SK-N-SH (cell line): Measurements from ENCODE around the gene C9. TPM values are rescaled to one million over a fixed set of nuclear protein-coding genes. Genes with fewer than 3 reads are reported as not detected.
"Not testable (repeated sequence)": the region's sequence is repeated elsewhere in the genome, so short reads cannot be mapped to it uniquely, and the experiment has no call there.

Source experiments
- CTCF ChIA-PET: fragments of 300-600, 350-600 bp; formaldehyde crosslinking; extraction: SDS; loops from one replicate; lab custom pipeline; 2021; lab: Yijun Ruan, JAX
- POLR2A ChIA-PET: fragments of 350-600 bp; sonication (Branson Sonifier 250); formaldehyde crosslinking; extraction: SDS; loops from one replicate; lab custom pipeline; 2020; ENCODE audit warnings: antibody characterized with exemption, inconsistent platforms; lab: Yijun Ruan, JAX
- DNase-seq: peaks from one replicate; pipeline ENCODE4 v3.0.0; 2012
- H2AFZ ChIP-seq: fragments of 200-600 bp; sonication (generic); 2 replicates; pipeline ENCODE4 v1.8.1; 2016; ENCODE audit warnings: antibody characterized with exemption, mild to moderate bottlenecking, low read depth
- H3F3A ChIP-seq: fragments of 200-600 bp; sonication (generic); replicated peaks from 2 replicates; pipeline ENCODE3; 2016; ENCODE audit warnings: antibody characterized with exemption, mild to moderate bottlenecking; ENCODE audit not compliant: insufficient read depth
- H3K27ac ChIP-seq, 2 experiments: fragments of 200-500 bp in 1 of 2; fragments of 200-600 bp in 1 of 2; sonication (Bioruptor generic) in 1 of 2; sonication (generic), shearing (Covaris generic) in 1 of 2; 2 replicates each; pipeline versions ENCODE4 v1.5.1 to v1.6.1; 2014 to 2016; ENCODE audit warnings: low read depth in 2 of 2, inconsistent platforms in 1 of 2, low read length in 1 of 2, mild to moderate bottlenecking in 1 of 2, mixed read lengths in 1 of 2
- H3K27me3 ChIP-seq: fragments of 200-600 bp; sonication (generic), shearing (Covaris generic); 2 replicates; pipeline ENCODE4 v1.6.1; 2016; ENCODE audit warnings: mixed run types; ENCODE audit not compliant: insufficient read depth
- H3K36me3 ChIP-seq, 2 experiments: fragments of 200-500 bp in 1 of 2; fragments of 200-600 bp in 1 of 2; sonication (Bioruptor generic) in 1 of 2; sonication (generic) in 1 of 2; replicated peaks in 1 of 2; 2 replicates each; pipeline versions ENCODE3 to v1.5.1; 2014 to 2016; ENCODE audit warnings: low read length in 1 of 2, mild to moderate bottlenecking in 1 of 2; ENCODE audit not compliant: insufficient read depth in 2 of 2, control insufficient read depth in 1 of 2
- H3K4me1 ChIP-seq, 2 experiments: fragments of 200-500 bp in 1 of 2; fragments of 200-600 bp in 1 of 2; sonication (Bioruptor generic) in 1 of 2; sonication (generic), shearing (Covaris generic) in 1 of 2; 2 replicates each; pipeline versions ENCODE4 v1.5.1 to v1.6.1; 2014 to 2016; ENCODE audit warnings: low read depth in 1 of 2, low read length in 1 of 2, mixed run types in 1 of 2; ENCODE audit not compliant: insufficient read depth in 2 of 2, control insufficient read depth in 1 of 2
- H3K4me2 ChIP-seq: fragments of 200-600 bp; sonication (generic), shearing (Covaris generic); 2 replicates; pipeline ENCODE4 v1.6.1; 2017; ENCODE audit warnings: mixed run types
- H3K4me3 ChIP-seq, 2 experiments: fragments of 200-500 bp in 1 of 2; fragments of 200-600 bp in 1 of 2; sonication (Bioruptor generic) in 1 of 2; sonication (generic), shearing (Covaris generic) in 1 of 2; 2 replicates each; pipeline versions ENCODE4 v1.5.1 to v1.8.1; 2014 to 2016; ENCODE audit warnings: low read depth in 2 of 2, inconsistent platforms in 1 of 2, low read length in 1 of 2, mild to moderate bottlenecking in 1 of 2, mixed read lengths in 1 of 2, moderate library complexity in 1 of 2
- H3K79me2 ChIP-seq: fragments of 200-600 bp; sonication (generic); 2 replicates; pipeline ENCODE4 v1.8.1; 2017; ENCODE audit warnings: mild to moderate bottlenecking; ENCODE audit not compliant: insufficient read depth
- H3K9ac ChIP-seq: fragments of 200-600 bp; sonication (generic); 2 replicates; pipeline ENCODE4 v1.6.1; 2017; ENCODE audit warnings: mixed run types
- H3K9me2 ChIP-seq: fragments of 200-600 bp; sonication (generic); 2 replicates; pipeline ENCODE4 v1.6.1; 2017; ENCODE audit warnings: mixed run types
- H3K9me3 ChIP-seq: fragments of 200-600 bp; sonication (generic); 2 replicates; pipeline ENCODE4 v1.6.1; 2017; ENCODE audit warnings: mixed run types, mild to moderate bottlenecking, moderate library complexity
- H4K20me1 ChIP-seq: fragments of 200-600 bp; sonication (generic); 2 replicates; pipeline ENCODE4 v1.6.1; 2017; ENCODE audit warnings: mild to moderate bottlenecking, mixed run types; ENCODE audit not compliant: insufficient read depth
- FOXM1 ChIP-seq: IDR thresholded peaks from 2 replicates; pipeline ENCODE4 v1.4.0; 2012; ENCODE audit warnings: low read depth, mild to moderate bottlenecking
- GATA2 ChIP-seq: sonication (generic); formaldehyde crosslinking; IDR thresholded peaks from 2 replicates; pipeline ENCODE4 v1.5.0; 2020; ENCODE audit warnings: mild to moderate bottlenecking, missing genetic modification reagents
- RAD21 ChIP-seq: IDR thresholded peaks from 2 replicates; pipeline ENCODE4 v1.6.1; 2012; ENCODE audit warnings: mild to moderate bottlenecking, low read length
- RCOR1 ChIP-seq: fragments of 150-350 bp; IDR thresholded peaks from 2 replicates; pipeline ENCODE4 v1.6.1; 2017; ENCODE audit warnings: antibody characterized with exemption, low read length
- RXRA ChIP-seq: IDR thresholded peaks from 2 replicates; pipeline ENCODE4 v1.4.0; 2012; ENCODE audit warnings: low read depth, mild to moderate bottlenecking, borderline replicate concordance
- SIN3A ChIP-seq: IDR thresholded peaks from 2 replicates; pipeline ENCODE4 v1.6.1; 2012; ENCODE audit warnings: low read depth, mild to moderate bottlenecking, low read length, moderate library complexity, borderline replicate concordance
- WGBS: methylation state at CpG from one replicate; pipeline ENCODE4 v1.1.6; 2017; ENCODE audit warnings: low lambda C conversion rate; 5-methylcytosine and 5-hydroxymethylcytosine counted together
- polyA plus RNA-seq, 3 experiments: library from polyadenylated mRNA; depleted of rRNA; stranded (reverse); fragments of >200 nt; gene quantifications; 2 replicates each; pipeline ENCODE4 v1.2.3, GENCODE V29; 2012
- TF ChIP-seq, protein P1 (sequence below): fragments of 200-600 bp; sonication (generic); IDR thresholded peaks from 2 replicates; pipeline ENCODE4 v1.6.1; 2017; ENCODE audit warnings: antibody characterized with exemption, mild to moderate bottlenecking, moderate library complexity

Gene C9
- polyA plus RNA-seq, 1 of the 3 experiments (the other 2 are of a cell fraction) = not detected

DNA sequence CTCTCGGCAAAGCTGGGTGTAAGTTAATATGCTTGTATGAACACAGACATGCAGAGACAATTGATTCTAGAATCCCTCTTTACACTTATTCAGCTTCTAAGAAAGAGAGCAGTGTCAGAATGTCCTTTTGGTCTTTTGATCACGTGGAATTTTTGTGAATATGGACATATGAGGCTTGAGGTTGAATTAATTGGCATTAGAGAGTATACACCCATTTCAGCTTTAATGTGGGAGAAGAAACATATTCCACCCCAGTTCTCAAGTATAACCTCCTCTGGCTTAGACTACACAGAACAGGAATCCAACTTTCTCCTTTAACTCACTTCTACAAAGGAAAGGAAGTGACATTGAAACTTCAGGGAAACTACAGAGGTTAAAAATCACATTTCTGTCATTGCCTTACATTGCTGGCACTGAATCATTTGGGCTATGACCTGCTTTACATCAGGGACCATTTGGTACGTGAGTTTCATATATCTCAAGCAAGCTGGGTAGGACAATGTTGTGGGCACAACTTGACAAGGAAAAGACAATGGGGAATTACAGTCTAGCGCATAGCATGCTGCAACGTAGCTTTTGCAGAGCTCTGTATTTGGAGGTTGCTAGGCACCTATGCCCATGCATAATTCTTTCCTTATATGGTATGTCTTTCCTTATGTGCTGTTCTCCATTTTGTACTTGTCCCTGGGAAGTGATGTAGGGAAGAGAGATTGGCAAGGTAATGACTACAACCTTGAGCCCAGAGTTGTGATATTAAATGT lies 41.0 kb upstream of the C9 start (continued):
- TF ChIP-seq, protein P1, sequence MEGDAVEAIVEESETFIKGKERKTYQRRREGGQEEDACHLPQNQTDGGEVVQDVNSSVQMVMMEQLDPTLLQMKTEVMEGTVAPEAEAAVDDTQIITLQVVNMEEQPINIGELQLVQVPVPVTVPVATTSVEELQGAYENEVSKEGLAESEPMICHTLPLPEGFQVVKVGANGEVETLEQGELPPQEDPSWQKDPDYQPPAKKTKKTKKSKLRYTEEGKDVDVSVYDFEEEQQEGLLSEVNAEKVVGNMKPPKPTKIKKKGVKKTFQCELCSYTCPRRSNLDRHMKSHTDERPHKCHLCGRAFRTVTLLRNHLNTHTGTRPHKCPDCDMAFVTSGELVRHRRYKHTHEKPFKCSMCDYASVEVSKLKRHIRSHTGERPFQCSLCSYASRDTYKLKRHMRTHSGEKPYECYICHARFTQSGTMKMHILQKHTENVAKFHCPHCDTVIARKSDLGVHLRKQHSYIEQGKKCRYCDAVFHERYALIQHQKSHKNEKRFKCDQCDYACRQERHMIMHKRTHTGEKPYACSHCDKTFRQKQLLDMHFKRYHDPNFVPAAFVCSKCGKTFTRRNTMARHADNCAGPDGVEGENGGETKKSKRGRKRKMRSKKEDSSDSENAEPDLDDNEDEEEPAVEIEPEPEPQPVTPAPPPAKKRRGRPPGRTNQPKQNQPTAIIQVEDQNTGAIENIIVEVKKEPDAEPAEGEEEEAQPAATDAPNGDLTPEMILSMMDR = no peak
- TF ChIP-seq FOXM1 (no peak), RAD21 (no peak), GATA2 (CRISPR knock-in tag) (no peak), SIN3A (no peak), RCOR1 (no peak), RXRA (no peak)

DNA sequence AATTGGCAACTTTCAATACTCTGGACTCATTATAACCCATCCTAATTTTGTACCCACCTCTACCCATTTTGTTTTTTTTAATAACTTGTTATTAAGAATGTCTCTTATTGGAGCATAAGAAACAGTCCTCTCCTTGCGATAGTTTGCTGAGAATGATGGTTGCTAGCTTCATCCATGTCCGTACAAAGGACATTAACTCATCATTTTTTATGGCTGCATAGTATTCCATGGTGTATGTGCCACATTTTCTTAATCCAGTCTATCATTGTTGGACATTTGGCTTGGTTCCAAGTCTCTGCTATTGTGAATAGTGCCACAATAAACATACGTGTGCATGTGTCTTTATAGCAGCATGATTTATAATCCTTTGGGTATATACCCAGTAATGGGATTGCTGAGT lies 39.5 kb upstream of the C9 start:
- H3K9me3 ChIP-seq, H3K27me3 ChIP-seq, H3K27ac ChIP-seq, H2AFZ ChIP-seq, POLR2A ChIA-PET, H4K20me1 ChIP-seq, H3K36me3 ChIP-seq, H3K4me2 ChIP-seq, H3K9ac ChIP-seq, H3K9me2 ChIP-seq, H3K4me3 ChIP-seq, DNase-seq: not testable (repeated sequence)
- peaks cover 66% of the 10 kb centered on the region for H3K79me2 ChIP-seq
- 31% methylated on average over 3 of the region's 3 CpGs for WGBS
- peaks cover 34% of the 10 kb centered on the region for H3F3A ChIP-seq
- CTCF ChIA-PET = interaction anchor here (0.9 kb wide), 1 partner anchor 186 kb away, joined by 3 read pairs; no protein-coding TSS in a partner anchor
- peaks cover 0 to 24% of the 10 kb centered on the region in 2 experiments; a peak in 3 of 4 replicates for H3K4me1 ChIP-seq

DNA sequence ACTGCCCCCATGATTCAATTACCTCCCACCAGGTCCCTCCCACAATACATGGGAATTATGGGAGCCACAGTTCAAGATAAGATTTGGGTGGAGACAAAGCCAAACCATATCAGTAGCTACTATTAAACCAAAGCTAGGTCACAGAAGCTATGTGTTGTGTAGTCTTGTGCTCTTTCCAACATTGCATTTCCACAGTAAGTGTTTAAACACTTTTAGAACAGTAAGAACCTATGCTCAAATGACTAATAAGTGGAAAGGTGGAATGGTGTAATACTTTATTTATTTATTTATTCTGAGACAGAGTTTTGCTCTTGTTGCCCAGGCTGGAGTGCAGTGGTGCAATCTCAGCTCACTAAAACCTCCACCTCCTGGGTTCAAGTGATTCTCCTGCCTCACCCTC lies 37.8 kb upstream of the C9 start:
- H3K9me2 ChIP-seq, H2AFZ ChIP-seq, H3K9me3 ChIP-seq, DNase-seq, H3K27me3 ChIP-seq, H3K4me3 ChIP-seq, POLR2A ChIA-PET, H4K20me1 ChIP-seq, H3K9ac ChIP-seq, H3K4me2 ChIP-seq: not testable (repeated sequence)
- CTCF ChIA-PET = interaction anchor here (0.9 kb wide), 1 partner anchor 145 kb away, joined by 3 read pairs; no protein-coding TSS in a partner anchor
- Histone ChIP-seq H3K79me2 (peaks cover 63% of the 10 kb centered on the region), H3K36me3 (peaks cover 0 to 14% of the 10 kb centered on the region in 2 experiments), H3K4me1 (peaks cover 0 to 39% of the 10 kb centered on the region in 2 experiments; a peak in 3 of 4 replicates), H3K27ac (peak overlapping the region in 1 of 2 experiments; percentile 99; a peak in 2 of 4 replicates), H3F3A (peaks cover 45% of the 10 kb centered on the region)
